Activated T-helper 2 cell treated with anti-CD3 and anti-CD28 coated beads, Interferon-gamma antibody, Interleukin-2, Interleukin-4, amounts not matched to agents 10 μg/mL and 5 μg/mL and 100 μg/mL, durations not matched to agents 14 hours and 24 hours and 36 hours (primary cell): ENCODE measurements around the gene CYP26C1. TPM values are rescaled to one million over a fixed set of nuclear protein-coding genes. Genes with fewer than 3 reads are reported as not detected.

Experiments
- DNase-seq: peaks from one replicate; pipeline ENCODE4 v3.0.0; 2021; ENCODE audit warnings: low spot score
- H3K27ac Mint-ChIP-seq: one replicate; pipeline ENCODE4 v1.8.0; 2021; ENCODE audit warnings: mixed read lengths
- H3K27me3 Mint-ChIP-seq: one replicate; pipeline ENCODE4 v1.8.0; 2021; ENCODE audit warnings: low read depth, mixed read lengths
- H3K36me3 Mint-ChIP-seq: one replicate; pipeline ENCODE4 v1.8.0; 2021; ENCODE audit warnings: low read depth, mixed read lengths
- H3K4me1 Mint-ChIP-seq: one replicate; pipeline ENCODE4 v1.8.0; 2021; ENCODE audit warnings: low read depth, mixed read lengths
- H3K4me3 Mint-ChIP-seq: one replicate; pipeline ENCODE4 v1.8.0; 2021; ENCODE audit warnings: low read depth, mild to moderate bottlenecking, moderate library complexity, mixed read lengths
- H3K9me3 Mint-ChIP-seq: one replicate; pipeline ENCODE4 v1.8.0; 2021; ENCODE audit warnings: mixed read lengths
- intact Hi-C: fragments of 100-400 bp; cut with micrococcal nuclease; formaldehyde crosslinking; loops from one replicate; pipeline ENCODE4 v1.15.1; 2023
- total RNA-seq: library from RNA; stranded (reverse); gene quantifications from 2 replicates; pipeline ENCODE4 v1.2.3, GENCODE V29; 2022

Gene CYP26C1
- total RNA-seq, result 0.05 TPM in 1 of 2 replicates, not detected in the other

GRCh38 chr10:93059975-93060886, at the start of gene CYP26C1:
Gene CYP26C1, plus strand, starts transcription at chr10:93060798. Its CDS starts 466 bp downstream, at chr10:93061264.
- Mint-ChIP-seq H3K27ac (no peak within 1 kb of the TSS), H3K9me3 (no peaks in the 10 kb centered on the region), H3K27me3 (peaks cover 58% of the 10 kb centered on the region), H3K4me1 (peaks cover 2% of the 10 kb centered on the region), H3K36me3 (peaks cover 2% of the 10 kb centered on the region), H3K4me3 (peak within 1 kb of the TSS; percentile 39)
- intact Hi-C loops, result loop anchor here (10.0 kb wide), 2 partner anchors 175 to 505 kb away; partner anchors contain the start of gene FFAR4
- no peak for DNase-seq

- intact Hi-C loops, result no loop called here
- Mint-ChIP-seq H3K27ac (no peak overlapping the region), H3K4me1 (no peaks in the 10 kb centered on the region)
These were observed 44.9 kb upstream of the CYP26C1 start for GRCh38 chr10:93015722-93016121.

GRCh38 chr10:93023013-93023650, 37.5 kb upstream of the CYP26C1 start:
- Mint-ChIP-seq H3K27ac (no peak overlapping the region), H3K36me3 (no peaks in the 10 kb centered on the region), H3K9me3 (no peaks in the 10 kb centered on the region), H3K27me3 (no peaks in the 10 kb centered on the region), H3K4me3 (no peak overlapping the region), H3K4me1 (no peaks in the 10 kb centered on the region)
- DNase-seq, result no peak
- intact Hi-C loops, result no loop called here

More at GRCh38 chr10:93015722-93016121, 44.9 kb upstream of the CYP26C1 start:
- no peak overlapping the region for H3K4me3 Mint-ChIP-seq
- DNase-seq, result no peak
- no peaks in the 10 kb centered on the region for H3K36me3 Mint-ChIP-seq
- no peaks in the 10 kb centered on the region for H3K27me3 Mint-ChIP-seq
- no peaks in the 10 kb centered on the region for H3K9me3 Mint-ChIP-seq

- Mint-ChIP-seq H3K27ac (no peak overlapping the region), H3K27me3 (no peaks in the 10 kb centered on the region), H3K36me3 (no peaks in the 10 kb centered on the region), H3K4me1 (no peaks in the 10 kb centered on the region), H3K4me3 (no peak overlapping the region), H3K9me3 (no peaks in the 10 kb centered on the region)
- intact Hi-C loops, result no loop called here
- DNase-seq, result no peak
These were observed 34.5 kb upstream of the CYP26C1 start for GRCh38 chr10:93026072-93026471.

GRCh38 chr10:93027508-93027907, 33.1 kb upstream of the CYP26C1 start:
- H3K36me3 Mint-ChIP-seq, result no peaks in the 10 kb centered on the region
- H3K27me3 Mint-ChIP-seq, result no peaks in the 10 kb centered on the region
- no peaks in the 10 kb centered on the region for H3K4me1 Mint-ChIP-seq
- H3K27ac Mint-ChIP-seq, result no peak overlapping the region
- DNase-seq, result no peak
- no peak overlapping the region for H3K4me3 Mint-ChIP-seq
- no peaks in the 10 kb centered on the region for H3K9me3 Mint-ChIP-seq
- intact Hi-C loops, result no loop called here

GRCh38 chr10:93028883-93029282, 31.7 kb upstream of the CYP26C1 start:
- H3K4me1 Mint-ChIP-seq, result no peaks in the 10 kb centered on the region
- DNase-seq, result no peak
- no peak overlapping the region for H3K27ac Mint-ChIP-seq
- H3K4me3 Mint-ChIP-seq, result no peak overlapping the region
- no peaks in the 10 kb centered on the region for H3K27me3 Mint-ChIP-seq
- H3K36me3 Mint-ChIP-seq, result no peaks in the 10 kb centered on the region
- no peaks in the 10 kb centered on the region for H3K9me3 Mint-ChIP-seq
- intact Hi-C loops, result no loop called here

- no peak overlapping the region for H3K27ac Mint-ChIP-seq
- no peaks in the 10 kb centered on the region for H3K36me3 Mint-ChIP-seq
- DNase-seq, result no peak
- no peak overlapping the region for H3K4me3 Mint-ChIP-seq
- no peaks in the 10 kb centered on the region for H3K4me1 Mint-ChIP-seq
- H3K9me3 Mint-ChIP-seq, result no peaks in the 10 kb centered on the region
- H3K27me3 Mint-ChIP-seq, result no peaks in the 10 kb centered on the region
- intact Hi-C loops, result no loop called here
These were observed 30.2 kb upstream of the CYP26C1 start for GRCh38 chr10:93030409-93030808.

- Mint-ChIP-seq H3K36me3 (no peaks in the 10 kb centered on the region), H3K9me3 (no peaks in the 10 kb centered on the region), H3K27ac (no peak overlapping the region), H3K4me1 (no peaks in the 10 kb centered on the region), H3K4me3 (no peak overlapping the region), H3K27me3 (no peaks in the 10 kb centered on the region)
- DNase-seq, result no peak
- intact Hi-C loops, result no loop called here
These were observed 28.3 kb upstream of the CYP26C1 start for GRCh38 chr10:93032105-93032808.

- no peak for DNase-seq
- no peak overlapping the region for H3K27ac Mint-ChIP-seq
- no peak overlapping the region for H3K4me3 Mint-ChIP-seq
- no peaks in the 10 kb centered on the region for H3K4me1 Mint-ChIP-seq
- intact Hi-C loops, result no loop called here
- no peaks in the 10 kb centered on the region for H3K36me3 Mint-ChIP-seq
- no peaks in the 10 kb centered on the region for H3K9me3 Mint-ChIP-seq
- no peaks in the 10 kb centered on the region for H3K27me3 Mint-ChIP-seq
These were observed 27.8 kb upstream of the CYP26C1 start for GRCh38 chr10:93032809-93033137.

- H3K4me1 Mint-ChIP-seq, result no peaks in the 10 kb centered on the region
These were observed 26.2 kb upstream of the CYP26C1 start for GRCh38 chr10:93034426-93034825.

GRCh38 chr10:93039110-93039509, 21.5 kb upstream of the CYP26C1 start:
- DNase-seq, result no peak
- Mint-ChIP-seq H3K27me3 (no peaks in the 10 kb centered on the region), H3K27ac (no peak overlapping the region), H3K4me1 (no peaks in the 10 kb centered on the region), H3K4me3 (no peak overlapping the region), H3K36me3 (no peaks in the 10 kb centered on the region), H3K9me3 (no peaks in the 10 kb centered on the region)
- intact Hi-C loops, result loop anchor here (1.0 kb wide), 1 partner anchor 74 kb away; no protein-coding TSS in a partner anchor

More at GRCh38 chr10:93034426-93034825, 26.2 kb upstream of the CYP26C1 start:
- Mint-ChIP-seq H3K27ac (no peak overlapping the region), H3K36me3 (no peaks in the 10 kb centered on the region), H3K4me3 (no peak overlapping the region), H3K27me3 (no peaks in the 10 kb centered on the region), H3K9me3 (no peaks in the 10 kb centered on the region)
- no peak for DNase-seq
- intact Hi-C loops, result no loop called here

- H3K4me3 Mint-ChIP-seq, result no peak overlapping the region
- no peaks in the 10 kb centered on the region for H3K27me3 Mint-ChIP-seq
- H3K4me1 Mint-ChIP-seq, result no peaks in the 10 kb centered on the region
- no peaks in the 10 kb centered on the region for H3K36me3 Mint-ChIP-seq
- no peak for DNase-seq
- H3K9me3 Mint-ChIP-seq, result no peaks in the 10 kb centered on the region
- intact Hi-C loops, result loop anchor here (1.0 kb wide), 1 partner anchor 74 kb away; no protein-coding TSS in a partner anchor
- H3K27ac Mint-ChIP-seq, result no peak overlapping the region
These were observed 20.9 kb upstream of the CYP26C1 start for GRCh38 chr10:93039721-93040120.
